Stimulated activated CD4-positive, alpha-beta T cell treated with anti-CD3 and anti-CD28 coated beads, TNF-alpha, amount 100 ng/mL, for 24 hours (primary cell): ENCODE data around the gene GPR139.

Source experiments
- DNase-seq, 3 experiments: peaks; one replicate each; pipeline ENCODE4 v3.0.0-alpha.2; 2020; ENCODE audit warnings: low read depth in 3 of 3

GPR139 gene

GRCh38 chr16:20073203-20074098, at the start of gene GPR139:
TSS of gene GPR139 (minus strand) at chr16:20073890. CDS start at chr16:20073616, 274 bp downstream.
- DNase-seq, result no peak

DNA sequence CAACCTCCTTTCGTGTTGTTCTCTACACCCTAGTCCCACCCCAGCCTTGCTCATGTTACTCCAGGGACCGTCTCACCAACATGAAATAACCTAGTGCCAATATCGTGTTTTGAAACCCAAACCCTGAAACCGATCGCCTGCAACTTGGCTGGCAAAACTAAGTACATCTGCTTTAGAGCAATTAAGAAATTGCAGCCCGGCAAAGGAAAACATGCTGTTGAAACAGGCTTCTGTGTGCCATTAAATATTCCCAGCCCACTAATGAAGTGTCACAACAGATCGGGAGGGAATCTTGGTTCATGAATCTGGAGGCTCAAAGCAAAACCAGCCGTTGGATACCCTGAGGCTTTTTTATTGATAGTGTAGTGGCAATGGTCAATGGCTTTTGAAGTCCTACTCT, 48.3 kb upstream of the GPR139 start:
- no peak for DNase-seq

DNA sequence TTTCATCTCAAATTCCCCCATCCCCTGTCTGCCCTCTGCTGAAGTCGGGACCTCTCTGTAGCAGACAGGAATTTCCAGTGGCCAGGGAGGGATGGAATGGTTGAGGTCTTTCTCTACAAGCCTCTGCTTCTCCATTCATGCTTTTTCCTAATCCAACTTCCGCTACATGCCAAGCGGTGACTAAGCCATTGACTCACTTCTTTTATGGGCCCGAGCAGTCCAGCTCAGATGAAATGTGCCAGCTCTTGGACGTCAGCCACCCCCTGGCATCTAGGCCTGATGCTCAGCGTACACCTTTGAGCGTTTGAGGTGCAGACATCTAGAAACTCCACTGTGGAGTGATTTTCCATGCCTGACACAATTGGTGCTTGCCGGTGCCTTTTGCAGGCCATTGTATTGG, 40.7 kb upstream of the GPR139 start:
- DNase-seq, result no peak

- no peak for DNase-seq
Observed at GRCh38 chr16:20111143-20111542, 37.5 kb upstream of the GPR139 start.

DNA sequence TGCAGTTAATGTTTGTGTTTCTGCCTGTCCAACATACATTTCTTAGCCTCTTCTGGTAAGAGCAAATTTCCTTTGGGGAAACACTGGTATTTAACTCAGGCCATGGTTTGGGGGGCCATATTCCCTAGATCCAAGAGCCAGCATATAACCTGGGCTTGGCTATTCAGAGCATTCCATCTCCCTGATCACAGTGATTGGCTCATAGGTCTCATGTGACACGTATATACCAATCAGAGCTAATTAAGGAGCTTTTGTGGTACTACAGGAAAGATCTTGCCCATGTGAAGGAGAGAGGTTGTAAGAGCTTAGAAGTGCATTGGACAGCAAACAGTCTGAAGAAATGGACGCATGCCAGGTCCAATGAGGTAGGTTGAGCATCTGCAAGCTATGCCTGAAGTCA, 33.4 kb upstream of the GPR139 start:
- no peak for DNase-seq

- no peak for DNase-seq
Observed at GRCh38 chr16:20104563-20105183, 31.0 kb upstream of the GPR139 start.

- DNase-seq, result no peak
Observed at GRCh38 chr16:20102521-20102920, 28.8 kb upstream of the GPR139 start.

DNA sequence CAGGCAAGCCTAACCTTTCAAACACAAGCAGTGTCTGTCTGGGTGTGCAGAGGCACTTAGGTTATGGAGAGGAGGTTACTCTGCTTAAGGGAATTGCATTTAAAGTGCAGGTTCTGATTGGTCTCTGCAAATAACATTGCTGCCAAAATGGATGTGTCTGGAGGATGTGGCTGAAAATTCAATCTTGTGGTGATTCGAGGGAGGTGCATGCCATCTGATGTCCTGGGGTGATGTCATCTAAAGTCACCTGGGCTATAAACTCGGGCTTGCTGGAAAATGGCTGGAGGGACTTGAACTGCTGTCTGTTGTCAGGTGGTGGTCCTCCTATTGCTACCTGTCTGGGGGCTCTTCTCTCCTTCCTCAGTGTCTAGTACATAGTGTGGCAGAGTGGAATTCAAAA, 28.3 kb upstream of the GPR139 start:
- no peak for DNase-seq

GRCh38 chr16:20099375-20099774, 25.7 kb upstream of the GPR139 start:
- no peak for DNase-seq

- DNase-seq, result no peak
Observed at GRCh38 chr16:20094157-20094556, 20.5 kb upstream of the GPR139 start.

GRCh38 chr16:20089246-20089965, 15.7 kb upstream of the GPR139 start:
- DNase-seq, result no peak

- DNase-seq, result no peak
Observed at GRCh38 chr16:20084624-20085226, 11.0 kb upstream of the GPR139 start.

- no peak for DNase-seq
Observed at GRCh38 chr16:20079106-20079505, 5.4 kb upstream of the GPR139 start.

DNA sequence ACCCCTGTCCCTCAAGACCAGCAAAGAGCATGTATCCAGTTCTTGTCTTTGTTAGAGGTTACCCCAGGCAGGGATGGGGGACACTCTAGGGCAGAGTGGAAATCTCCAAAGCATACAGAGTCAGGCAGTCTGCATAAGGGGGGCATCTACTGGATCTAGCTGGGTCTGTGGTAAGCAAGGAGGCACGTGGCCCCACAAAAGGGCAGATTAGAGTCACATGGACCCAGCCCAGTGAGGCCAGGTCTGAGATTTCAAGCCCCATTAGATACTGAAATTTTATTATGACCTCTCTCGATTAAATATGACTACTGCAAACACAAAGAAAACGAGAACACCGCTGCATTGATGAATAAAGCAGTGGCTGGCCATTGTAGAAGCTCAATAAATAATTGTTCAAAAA, 1.6 kb upstream of the GPR139 start:
- DNase-seq, result no peak

GRCh38 chr16:20074099-20074991, 655 bp upstream of the GPR139 start:
- no peak for DNase-seq

- DNase-seq, result no peak
Observed at GRCh38 chr16:20072874-20073202, 852 bp downstream of the GPR139 start.

- DNase-seq, result no peak
Observed at GRCh38 chr16:20072146-20072873, 1.4 kb downstream of the GPR139 start.

GRCh38 chr16:20064931-20065330, 8.8 kb downstream of the GPR139 start:
- no peak for DNase-seq

DNA sequence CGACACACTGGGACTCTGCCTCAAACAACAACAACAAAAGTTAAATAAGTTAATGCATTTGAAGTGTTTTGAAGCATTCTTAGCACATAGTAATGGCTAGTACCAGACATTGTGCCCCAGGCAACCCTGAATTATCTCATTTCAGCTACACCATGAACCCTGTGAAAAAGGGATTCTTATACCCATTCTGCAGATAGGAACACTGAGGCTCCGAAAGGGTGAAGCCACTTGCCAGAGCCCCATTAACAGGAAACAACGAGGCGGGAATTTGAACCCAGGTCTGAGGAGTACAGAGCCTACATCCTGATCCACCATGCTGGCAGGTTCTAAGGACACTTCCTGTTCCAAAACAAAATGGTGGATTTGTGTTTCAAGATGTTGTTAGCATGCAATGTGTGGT, 9.2 kb downstream of the GPR139 start:
- no peak for DNase-seq

DNA sequence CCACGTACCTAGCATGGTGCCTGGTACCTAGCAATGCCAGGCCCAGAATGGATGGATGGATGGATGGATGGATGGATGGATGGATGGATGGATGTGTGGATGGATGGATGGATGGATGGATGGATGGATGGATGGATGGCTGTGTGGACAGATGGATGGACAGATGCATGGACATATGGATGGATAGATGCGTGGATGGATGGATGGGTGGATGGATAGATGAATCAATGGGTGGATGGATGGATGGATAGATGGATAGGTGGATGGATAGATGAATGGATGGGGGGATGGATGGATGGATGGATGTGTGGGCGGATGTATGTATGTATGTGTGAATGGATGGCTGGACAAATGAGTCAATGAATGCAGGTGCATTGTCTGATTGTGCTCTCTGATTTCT, 12.6 kb downstream of the GPR139 start:
- DNase-seq, result no peak

DNA sequence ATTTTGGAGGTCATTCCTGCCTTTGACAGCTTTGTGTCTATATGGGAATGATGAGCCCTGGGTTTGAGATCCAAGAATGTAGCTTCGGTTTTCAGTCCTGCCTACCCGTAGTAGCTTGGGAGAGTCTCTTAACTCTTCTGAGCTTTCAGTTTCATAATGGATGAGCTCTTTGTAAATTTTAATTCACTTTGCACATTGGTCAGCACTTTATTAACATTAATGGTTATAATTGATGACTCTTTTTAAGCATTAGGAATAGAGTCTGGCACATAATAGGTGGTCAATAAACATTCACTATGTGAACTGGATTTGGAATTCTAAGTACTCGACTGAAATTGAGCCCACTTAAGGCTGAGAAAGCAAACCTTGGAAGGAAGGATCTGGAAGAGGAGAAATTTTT, 17.3 kb downstream of the GPR139 start:
- no peak for DNase-seq
